ENCODE measurements around the gene LGALS7B.
"Not testable (repeated sequence)": the region's sequence is repeated elsewhere in the genome, so short reads cannot be mapped to it uniquely, and the experiment has no call there.

LGALS7B gene

GRCh38 chr19:38797781-38798180 is 8.8 kb downstream of the LGALS7B start:
- not testable (repeated sequence) for DNase-seq

GRCh38 chr19:38799104-38799503 is 10.1 kb downstream of the LGALS7B start:
- DNase-seq: no peak

- DNase-seq: no peak
Observed at GRCh38 chr19:38800577-38801347, 11.8 kb downstream of the LGALS7B start.

- no peak for DNase-seq
Observed at GRCh38 chr19:38801359-38802095, 12.5 kb downstream of the LGALS7B start.

- DNase-seq: no peak
Observed at GRCh38 chr19:38803543-38803942, 14.5 kb downstream of the LGALS7B start.

GRCh38 chr19:38805180-38805579 is 16.2 kb downstream of the LGALS7B start:
- DNase-seq: no peak

GRCh38 chr19:38806371-38806770 is 17.4 kb downstream of the LGALS7B start:
- no peak for DNase-seq

GRCh38 chr19:38807374-38808098 is 18.5 kb downstream of the LGALS7B start:
- not testable (repeated sequence) for DNase-seq

- no peak for DNase-seq
Observed at GRCh38 chr19:38808741-38809140, 19.7 kb downstream of the LGALS7B start.

GRCh38 chr19:38809592-38810252 is 20.7 kb downstream of the LGALS7B start:
- DNase-seq: no peak

- DNase-seq: no peak
Observed at GRCh38 chr19:38812009-38812840, 23.2 kb downstream of the LGALS7B start.

- no peak for DNase-seq
Observed at GRCh38 chr19:38812841-38813320, 23.9 kb downstream of the LGALS7B start, which contains the start of gene LGALS4. Gene LGALS4, minus strand, starts transcription at chr19:38812945. Its CDS starts 59 bp downstream, at chr19:38812886.

GRCh38 chr19:38813323-38813722 is 24.3 kb downstream of the LGALS7B start:
- no peak for DNase-seq

- DNase-seq: not testable (repeated sequence)
Observed at GRCh38 chr19:38813932-38814331, 24.9 kb downstream of the LGALS7B start.

- no peak for DNase-seq
Observed at GRCh38 chr19:38815059-38816001, 26.3 kb downstream of the LGALS7B start.

- DNase-seq: no peak
Observed at GRCh38 chr19:38816131-38816750, 27.2 kb downstream of the LGALS7B start.

- no peak for DNase-seq
Observed at GRCh38 chr19:38817081-38817480, 28.1 kb downstream of the LGALS7B start.

- no peak for DNase-seq
Observed at GRCh38 chr19:38819231-38819920, 30.4 kb downstream of the LGALS7B start.

GRCh38 chr19:38821230-38821825 is 32.3 kb downstream of the LGALS7B start:
- not testable (repeated sequence) for DNase-seq
